Activated CD8-positive, alpha-beta memory T cell treated with anti-CD3 and anti-CD28 coated beads for 4 hours (primary cell): ENCODE data around the gene GUCD1.

Source experiments
- DNase-seq, 2 donors: peaks; one replicate each; pipeline ENCODE4 v3.0.0-alpha.2; 2020; ENCODE audit warnings: low read depth in 2 of 2

The GUCD1 gene

GRCh38 chr22:24529898-24530297, 25.0 kb downstream of the GUCD1 start:
- DNase-seq = no peak

GRCh38 chr22:24526191-24526590, 28.7 kb downstream of the GUCD1 start:
- DNase-seq = no peak

- peak; percentile 58 to 62 for DNase-seq
Observed at GRCh38 chr22:24525416-24526037, 29.4 kb downstream of the GUCD1 start.

- DNase-seq = no peak
Observed at GRCh38 chr22:24523873-24524272, 31.1 kb downstream of the GUCD1 start.

- peak in 1 of 2 donors; percentile 3 for DNase-seq
Observed at GRCh38 chr22:24521791-24522245, 33.1 kb downstream of the GUCD1 start.

- DNase-seq = no peak
Observed at GRCh38 chr22:24519496-24519895, 35.4 kb downstream of the GUCD1 start.

- DNase-seq = no peak
Observed at GRCh38 chr22:24518771-24519485, 36.0 kb downstream of the GUCD1 start.

GRCh38 chr22:24518228-24518627, 36.7 kb downstream of the GUCD1 start:
- no peak for DNase-seq

GRCh38 chr22:24517446-24517845, 37.5 kb downstream of the GUCD1 start:
- no peak for DNase-seq

- DNase-seq = no peak
Observed at GRCh38 chr22:24516301-24516737, 38.6 kb downstream of the GUCD1 start.

GRCh38 chr22:24515027-24515338, 40.0 kb downstream of the GUCD1 start:
- DNase-seq = no peak

- no peak for DNase-seq
Observed at GRCh38 chr22:24514241-24515026, 40.5 kb downstream of the GUCD1 start.

- no peak for DNase-seq
Observed at GRCh38 chr22:24513378-24514240, 41.3 kb downstream of the GUCD1 start.

- no peak for DNase-seq
Observed at GRCh38 chr22:24512043-24512442, 42.9 kb downstream of the GUCD1 start.

- DNase-seq = no peak
Observed at GRCh38 chr22:24510637-24511625, 44.0 kb downstream of the GUCD1 start.

- DNase-seq = no peak
Observed at GRCh38 chr22:24507716-24508115, 47.2 kb downstream of the GUCD1 start.

GRCh38 chr22:24506802-24507438, 48.0 kb downstream of the GUCD1 start:
- no peak for DNase-seq

- DNase-seq = no peak
Observed at GRCh38 chr22:24504956-24505736, 49.8 kb downstream of the GUCD1 start.

GRCh38 chr22:24504540-24504939, 50.4 kb downstream of the GUCD1 start:
- no peak for DNase-seq
